Skeletal muscle tissue (tissue), 4 donors: ENCODE results near the gene MED8. TPM values are rescaled to one million over a fixed set of nuclear protein-coding genes. Genes with fewer than 3 reads are reported as not detected.
"Not testable (repeated sequence)": the region's sequence is repeated elsewhere in the genome, so short reads cannot be mapped to it uniquely, and the experiment has no call there.

Experiments used
- H3K27ac ChIP-seq: one replicate; pipeline ENCODE4 v1.7.0; 2013; ENCODE audit warnings: mild to moderate bottlenecking, low read depth, low read length, inconsistent platforms
- H3K27me3 ChIP-seq, 3 donors: one replicate each; pipeline ENCODE4 v1.7.0; 2013; ENCODE audit warnings: low read length in 3 of 3; ENCODE audit not compliant: control insufficient read depth in 3 of 3, insufficient read depth in 3 of 3
- H3K36me3 ChIP-seq, 3 donors: one replicate each; pipeline ENCODE4 v1.7.0; 2013; ENCODE audit warnings: low read length in 3 of 3; ENCODE audit not compliant: control insufficient read depth in 3 of 3, insufficient read depth in 3 of 3
- H3K4me1 ChIP-seq, 3 donors: one replicate each; pipeline ENCODE4 v1.7.0; 2013; ENCODE audit warnings: low read length in 3 of 3, mild to moderate bottlenecking in 3 of 3; ENCODE audit not compliant: control insufficient read depth in 3 of 3, insufficient read depth in 3 of 3
- H3K4me3 ChIP-seq, 3 donors: one replicate each; pipeline ENCODE4 v1.7.0; 2013; ENCODE audit warnings: low read length in 3 of 3
- H3K9ac ChIP-seq, 3 donors: one replicate each; pipeline ENCODE4 v1.7.0; 2013; ENCODE audit warnings: low read length in 3 of 3, mild to moderate bottlenecking in 3 of 3, moderate library complexity in 2 of 3, low read depth in 1 of 3
- H3K9me3 ChIP-seq, 3 donors: one replicate each; pipeline ENCODE4 v1.7.0; 2013; ENCODE audit warnings: low read length in 3 of 3; ENCODE audit not compliant: control insufficient read depth in 3 of 3
- total RNA-seq: library from RNA; depleted of rRNA; stranded (reverse); fragments of >200 nt; gene quantifications from one replicate; pipeline ENCODE4 v1.2.3, GENCODE V29; 2014
- donor health status: Osteomylitis.

The MED8 gene
- total RNA-seq, 1 donor from 2014 or later: 34.4 TPM

- Histone ChIP-seq H3K9ac (no peak overlapping the region), H3K4me1 (peaks cover 7 to 18% (median 8%) of the 10 kb centered on the region in 3 donors), H3K27me3 (no peaks in the 10 kb centered on the region), H3K27ac (no peak overlapping the region), H3K36me3 (peaks cover 2 to 17% (median 12%) of the 10 kb centered on the region in 3 donors), H3K4me3 (no peak overlapping the region), H3K9me3 (no peaks in the 10 kb centered on the region)
These were observed 16.3 kb downstream of the MED8 start for GRCh38 chr1:43373066-43373940.

DNA sequence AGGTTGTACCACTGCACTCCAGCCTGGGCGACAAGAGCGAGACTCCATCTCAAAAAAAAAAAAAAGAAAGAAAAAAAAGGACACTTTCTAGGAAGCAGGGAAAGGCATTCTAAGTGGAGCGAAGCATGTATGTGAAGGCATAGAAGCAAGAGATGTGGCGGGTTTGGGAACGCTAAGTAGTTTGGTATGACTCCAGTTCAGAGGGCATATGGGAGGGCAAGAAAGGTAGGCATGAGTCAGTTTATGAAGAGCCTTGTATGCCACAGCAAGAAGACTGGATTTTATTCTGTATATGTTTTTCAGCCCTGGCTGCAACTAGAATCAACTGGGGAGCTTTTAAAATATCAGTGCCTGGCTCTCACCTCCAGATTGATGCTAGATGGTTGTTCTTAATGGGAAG is 17.4 kb downstream of the MED8 start:
- Histone ChIP-seq H3K9ac (no peak overlapping the region), H3K4me1 (peaks cover 11 to 23% (median 12%) of the 10 kb centered on the region in 3 donors), H3K27me3 (no peaks in the 10 kb centered on the region), H3K9me3 (no peaks in the 10 kb centered on the region), H3K4me3 (no peak overlapping the region), H3K27ac (no peak overlapping the region), H3K36me3 (peaks cover 2 to 15% (median 12%) of the 10 kb centered on the region in 3 donors)

DNA sequence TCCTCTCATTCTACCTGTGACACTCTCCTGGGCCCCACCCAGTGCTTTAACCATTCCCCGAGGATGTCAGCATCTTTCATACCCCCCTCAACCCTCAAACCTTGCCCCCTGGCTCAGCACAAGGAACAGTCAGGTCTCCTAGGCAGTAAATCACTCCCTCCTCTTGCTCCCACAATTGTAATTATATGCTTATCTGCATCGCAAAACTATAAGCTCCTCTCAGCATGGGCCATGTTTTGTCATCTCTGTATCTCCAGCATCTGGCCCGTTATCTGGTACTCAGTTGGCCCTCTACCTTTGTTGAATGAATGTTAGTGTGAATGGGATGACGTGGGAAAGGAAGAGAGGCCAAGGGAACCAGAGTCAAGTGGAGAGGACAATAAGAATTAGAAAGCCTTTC is 19.0 kb downstream of the MED8 start:
- no peaks in the 10 kb centered on the region for H3K9me3 ChIP-seq
- no peak overlapping the region for H3K9ac ChIP-seq
- H3K4me3 ChIP-seq: no peak overlapping the region
- peaks cover 19 to 31% (median 20%) of the 10 kb centered on the region in 3 donors for H3K4me1 ChIP-seq
- peaks cover 2 to 13% (median 6%) of the 10 kb centered on the region in 3 donors for H3K36me3 ChIP-seq
- H3K27me3 ChIP-seq: no peaks in the 10 kb centered on the region
- H3K27ac ChIP-seq: no peak overlapping the region

DNA sequence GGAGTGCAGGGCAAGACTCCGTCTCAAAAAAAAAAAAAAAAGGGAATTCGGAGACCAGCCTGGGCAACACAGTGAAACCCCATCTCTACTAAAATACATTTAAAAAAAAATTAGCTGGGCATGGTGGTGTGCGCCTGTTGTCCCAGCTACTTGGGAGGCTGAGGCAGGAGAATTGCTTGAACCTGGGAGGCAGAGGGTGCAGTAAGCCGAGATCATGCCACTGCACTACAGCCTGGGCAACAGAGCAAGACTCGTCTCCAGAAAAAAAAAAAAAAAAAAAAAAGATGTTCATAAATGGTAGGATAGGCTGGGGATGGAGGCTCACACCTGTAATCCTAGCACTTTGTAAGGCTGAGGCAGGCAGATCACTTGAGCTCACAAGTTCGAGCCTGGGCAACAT is 19.8 kb downstream of the MED8 start:
- not testable (repeated sequence) for H3K4me3 ChIP-seq, H3K9me3 ChIP-seq, H3K27me3 ChIP-seq, H3K9ac ChIP-seq, H3K27ac ChIP-seq
- H3K36me3 ChIP-seq: peaks cover 10 to 21% (median 13%) of the 10 kb centered on the region in 3 donors
- H3K4me1 ChIP-seq: peaks cover 19 to 31% (median 20%) of the 10 kb centered on the region in 3 donors

GRCh38 chr1:43368646-43369020 is 21.0 kb downstream of the MED8 start:
- H3K4me3 ChIP-seq: peak overlapping the region; percentile 72 to 82 (median 80)
- H3K27ac ChIP-seq: peak overlapping the region; percentile 75
- peak overlapping the region; percentile 79 to 91 (median 81) for H3K9ac ChIP-seq
- H3K9me3 ChIP-seq: no peaks in the 10 kb centered on the region
- no peaks in the 10 kb centered on the region for H3K27me3 ChIP-seq
- peaks cover 22 to 32% (median 22%) of the 10 kb centered on the region in 3 donors for H3K36me3 ChIP-seq
- H3K4me1 ChIP-seq: peaks cover 19 to 30% (median 20%) of the 10 kb centered on the region in 3 donors

- Histone ChIP-seq H3K27ac (peak within 1 kb of the TSS; percentile 79), H3K27me3 (no peaks in the 10 kb centered on the region), H3K36me3 (peaks cover 26 to 38% (median 27%) of the 10 kb centered on the region in 3 donors), H3K4me1 (peaks cover 19 to 24% (median 20%) of the 10 kb centered on the region in 3 donors), H3K4me3 (peak within 1 kb of the TSS; percentile 78 to 82 (median 80)), H3K9me3 (no peaks in the 10 kb centered on the region), H3K9ac (peak within 1 kb of the TSS; percentile 79 to 91 (median 81))
These were observed 21.5 kb downstream of the MED8 start, which contains the start of gene ELOVL1 for GRCh38 chr1:43367904-43368645. Gene ELOVL1 (minus strand): TSS chr1:43368011. CDS start chr1:43365609, 2,402 bp downstream.

DNA sequence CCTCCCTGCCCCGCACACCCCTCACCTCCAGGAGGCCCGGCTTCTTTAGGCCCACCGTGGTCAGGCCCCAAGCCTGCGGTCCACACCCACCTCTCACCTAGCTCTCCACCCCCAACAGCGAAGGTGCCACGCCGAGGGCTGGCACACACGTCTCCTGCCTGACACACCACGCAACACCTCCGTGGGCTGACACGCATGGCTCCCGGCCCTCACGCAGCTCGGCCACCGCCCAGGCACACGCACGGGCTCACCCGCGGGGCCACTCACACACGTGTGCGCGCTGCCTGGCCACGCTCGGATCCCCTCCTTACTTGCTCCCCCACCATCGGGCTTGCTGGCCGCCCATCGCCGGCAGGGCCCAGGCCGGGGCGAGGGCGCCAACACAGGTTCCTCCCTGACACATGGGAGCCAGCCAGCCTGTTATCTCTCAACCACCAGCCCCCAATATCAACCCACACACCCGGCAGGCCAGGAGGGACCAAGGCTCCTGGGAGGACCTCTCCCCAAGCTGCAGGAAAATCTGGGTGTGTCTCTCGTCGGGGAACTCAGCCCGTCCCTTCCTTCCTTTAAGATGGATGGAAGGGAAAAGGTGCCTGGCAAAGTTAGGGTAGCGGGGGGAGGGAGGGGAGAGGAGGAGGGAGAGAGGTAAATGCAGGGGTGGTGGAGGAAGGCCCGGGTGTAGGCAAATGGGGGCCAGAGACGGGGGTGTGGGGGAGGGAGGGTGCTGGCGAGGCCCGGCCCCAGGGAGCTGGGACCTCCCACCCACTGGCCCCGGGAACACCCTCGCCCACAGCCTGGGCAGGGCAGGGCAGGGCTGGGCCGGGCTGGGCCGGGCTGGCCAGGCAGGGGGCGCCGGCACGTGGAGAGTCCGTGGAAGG is 22.3 kb downstream of the MED8 start:
- H3K9me3 ChIP-seq: no peaks in the 10 kb centered on the region
- peak overlapping the region; percentile 73 to 91 (median 79) for H3K9ac ChIP-seq
- peak overlapping the region; percentile 76 to 80 (median 78) for H3K4me3 ChIP-seq
- H3K27me3 ChIP-seq: no peaks in the 10 kb centered on the region
- peaks cover 32 to 38% (median 32%) of the 10 kb centered on the region in 3 donors for H3K36me3 ChIP-seq
- peaks cover 19 to 22% (median 20%) of the 10 kb centered on the region in 3 donors for H3K4me1 ChIP-seq
- peak overlapping the region; percentile 79 for H3K27ac ChIP-seq

- peaks cover 36 to 43% (median 38%) of the 10 kb centered on the region in 3 donors for H3K36me3 ChIP-seq
- H3K4me3 ChIP-seq: peak overlapping the region; percentile 76 to 80 (median 78)
- peak overlapping the region; percentile 73 to 91 (median 79) for H3K9ac ChIP-seq
- peak overlapping the region; percentile 79 for H3K27ac ChIP-seq
- H3K4me1 ChIP-seq: peaks cover 19 to 22% (median 20%) of the 10 kb centered on the region in 3 donors
- no peaks in the 10 kb centered on the region for H3K9me3 ChIP-seq
- H3K27me3 ChIP-seq: no peaks in the 10 kb centered on the region
These were observed 23.0 kb downstream of the MED8 start for GRCh38 chr1:43366601-43367025.

DNA sequence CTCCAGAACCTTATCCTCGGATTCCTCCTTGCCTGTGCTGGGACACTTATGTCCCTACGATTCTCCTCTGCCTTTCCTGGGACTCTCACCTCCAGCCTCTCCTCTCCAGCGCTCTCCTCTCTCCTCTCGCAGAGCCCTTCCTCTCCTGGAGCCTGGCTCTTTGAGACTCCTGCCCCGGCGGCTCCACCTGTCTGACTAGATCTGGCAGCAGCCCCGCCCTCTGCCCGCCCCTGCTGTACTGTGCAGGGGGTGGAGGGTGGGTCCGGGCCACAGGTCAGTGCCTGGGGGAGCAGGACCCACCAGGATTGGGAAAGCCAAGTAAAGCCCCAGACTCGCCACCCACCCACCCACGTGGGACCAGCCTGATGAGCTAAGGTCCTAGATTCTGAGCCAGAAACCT is 23.4 kb downstream of the MED8 start:
- Histone ChIP-seq H3K4me3 (no peak overlapping the region), H3K36me3 (peaks cover 40 to 43% (median 43%) of the 10 kb centered on the region in 3 donors), H3K9me3 (no peaks in the 10 kb centered on the region), H3K4me1 (peaks cover 19 to 22% (median 20%) of the 10 kb centered on the region in 3 donors), H3K27me3 (no peaks in the 10 kb centered on the region), H3K27ac (no peak overlapping the region), H3K9ac (peak overlapping the region in 1 of 3 donors; percentile 40)
